Mesendoderm (in vitro differentiated cells): ENCODE results near the gene PCDH17.

Experiments used
- DNase-seq: peaks from one replicate; pipeline ENCODE4 v3.0.0; 2013
- H2AK5ac ChIP-seq: 2 replicates; pipeline ENCODE4 v1.6.1; 2013; ENCODE audit warnings: low read length, inconsistent platforms
- H2BK120ac ChIP-seq: 2 replicates; pipeline ENCODE4 v1.6.1; 2013; ENCODE audit warnings: low read depth, mild to moderate bottlenecking, low read length, moderate library complexity, mixed read lengths
- H2BK15ac ChIP-seq: replicated peaks from 2 replicates; pipeline ENCODE4 v1.6.1; 2013; ENCODE audit warnings: low read depth, mild to moderate bottlenecking, moderate library complexity
- H2BK5ac ChIP-seq: 2 replicates; pipeline ENCODE4 v1.6.1; 2013; ENCODE audit warnings: low read length, inconsistent platforms
- H3K18ac ChIP-seq: 2 replicates; pipeline ENCODE4 v1.6.1; 2013; ENCODE audit warnings: mild to moderate bottlenecking, low read length, mixed read lengths
- H3K23ac ChIP-seq: one replicate; pipeline ENCODE4 v1.6.1; 2013; ENCODE audit warnings: low read length
- H3K27ac ChIP-seq: 2 replicates; pipeline ENCODE4 v1.5.1; 2013; ENCODE audit warnings: low read depth, mild to moderate bottlenecking, inconsistent platforms, low read length, moderate library complexity
- H3K27me3 ChIP-seq: 2 replicates; pipeline ENCODE4 v1.6.1; 2013; ENCODE audit warnings: low read length, control low read depth, mild to moderate bottlenecking, inconsistent platforms; ENCODE audit not compliant: insufficient read depth, poor library complexity
- H3K36me3 ChIP-seq: 2 replicates; pipeline ENCODE4 v1.6.1; 2013; ENCODE audit warnings: low read length, inconsistent platforms; ENCODE audit not compliant: control insufficient read depth, insufficient read depth
- H3K4ac ChIP-seq: one replicate; pipeline ENCODE4 v1.6.1; 2013; ENCODE audit warnings: low read depth, mild to moderate bottlenecking, low read length, moderate library complexity
- H3K4me1 ChIP-seq: 2 replicates; pipeline ENCODE4 v1.6.1; 2013; ENCODE audit warnings: low read depth, low read length, inconsistent platforms; ENCODE audit not compliant: control insufficient read depth
- H3K4me2 ChIP-seq: 2 replicates; pipeline ENCODE4 v1.6.1; 2013; ENCODE audit warnings: low read length
- H3K4me3 ChIP-seq: 2 replicates; pipeline ENCODE4 v1.5.1; 2013; ENCODE audit warnings: mild to moderate bottlenecking, low read length
- H3K56ac ChIP-seq: one replicate; pipeline ENCODE4 v1.6.1; 2013; ENCODE audit warnings: low read length
- H3K79me1 ChIP-seq: 2 replicates; pipeline ENCODE4 v1.6.1; 2013; ENCODE audit warnings: low read length, inconsistent platforms
- H3K79me2 ChIP-seq: 2 replicates; pipeline ENCODE4 v1.6.1; 2013; ENCODE audit warnings: mild to moderate bottlenecking, low read length; ENCODE audit not compliant: control insufficient read depth, insufficient read depth
- H3K9ac ChIP-seq: 2 replicates; pipeline ENCODE4 v1.6.1; 2013; ENCODE audit warnings: low read length, inconsistent platforms
- H4K5ac ChIP-seq: one replicate; pipeline ENCODE4 v1.6.1; 2013; ENCODE audit warnings: low read length
- H4K8ac ChIP-seq: one replicate; pipeline ENCODE4 v1.6.1; 2013; ENCODE audit warnings: low read depth, mild to moderate bottlenecking, control low read depth, low read length, moderate library complexity
- WGBS: extraction: QIAGEN DNeasy Blood & Tissue Kit; methylation state at CpG from one replicate; pipeline ENCODE4 v1.1.7; 2013; ENCODE audit warnings: low lambda C conversion rate, missing lambda C conversion rate; ENCODE audit not compliant: insufficient coverage; ENCODE audit errors: extremely low coverage; 5-methylcytosine and 5-hydroxymethylcytosine counted together

The PCDH17 gene

GRCh38 chr13:57633950-57634838, 2.6 kb downstream of the PCDH17 start:
- no peak overlapping the region for H3K23ac ChIP-seq
- H3K27ac ChIP-seq, result no peak overlapping the region
- H3K56ac ChIP-seq, result peak overlapping the region; percentile 35
- no peak overlapping the region for H2AK5ac ChIP-seq
- peak overlapping the region; percentile 26 for H3K4me2 ChIP-seq
- no peak overlapping the region for H3K4ac ChIP-seq
- H2BK5ac ChIP-seq, result no peak overlapping the region
- WGBS, result no CpG with 5 or more reads among the region's 78 CpGs
- H3K9ac ChIP-seq, result no peak overlapping the region
- H3K27me3 ChIP-seq, result no peaks in the 10 kb centered on the region
- no peak overlapping the region for H4K8ac ChIP-seq
- no peaks in the 10 kb centered on the region for H3K79me2 ChIP-seq
- DNase-seq, result peak; percentile 59
- no peak overlapping the region for H2BK120ac ChIP-seq
- no peak overlapping the region for H3K4me3 ChIP-seq
- H3K18ac ChIP-seq, result no peak overlapping the region
- no peaks in the 10 kb centered on the region for H3K79me1 ChIP-seq
- H3K4me1 ChIP-seq, result peaks cover 2% of the 10 kb centered on the region
- no peak overlapping the region for H2BK15ac ChIP-seq
- no peak overlapping the region for H4K5ac ChIP-seq
- no peaks in the 10 kb centered on the region for H3K36me3 ChIP-seq

- peaks cover 2% of the 10 kb centered on the region for H3K4me1 ChIP-seq
- WGBS, result no CpG with 5 or more reads among the region's 15 CpGs
- peak overlapping the region; percentile 16 for H3K4me2 ChIP-seq
- H3K27ac ChIP-seq, result no peak overlapping the region
- H2AK5ac ChIP-seq, result no peak overlapping the region
- H2BK120ac ChIP-seq, result no peak overlapping the region
- H3K79me1 ChIP-seq, result no peaks in the 10 kb centered on the region
- H3K79me2 ChIP-seq, result no peaks in the 10 kb centered on the region
- no peak overlapping the region for H3K4ac ChIP-seq
- no peak overlapping the region for H3K23ac ChIP-seq
- H4K8ac ChIP-seq, result no peak overlapping the region
- no peak overlapping the region for H2BK5ac ChIP-seq
- no peak for DNase-seq
- no peak overlapping the region for H3K18ac ChIP-seq
- H3K9ac ChIP-seq, result no peak overlapping the region
- no peak overlapping the region for H2BK15ac ChIP-seq
- H3K56ac ChIP-seq, result no peak overlapping the region
- H4K5ac ChIP-seq, result no peak overlapping the region
- no peaks in the 10 kb centered on the region for H3K36me3 ChIP-seq
- H3K4me3 ChIP-seq, result no peak overlapping the region
- H3K27me3 ChIP-seq, result no peaks in the 10 kb centered on the region
Measured at GRCh38 chr13:57634839-57635165, 3.3 kb downstream of the PCDH17 start.

GRCh38 chr13:57635541-57636085, 4.1 kb downstream of the PCDH17 start:
- Histone ChIP-seq H3K9ac (no peak overlapping the region), H3K27ac (no peak overlapping the region), H4K8ac (no peak overlapping the region), H2BK120ac (no peak overlapping the region), H3K4me1 (peaks cover 2% of the 10 kb centered on the region), H4K5ac (no peak overlapping the region), H3K23ac (no peak overlapping the region), H3K4me3 (no peak overlapping the region), H3K27me3 (no peaks in the 10 kb centered on the region), H3K79me1 (no peaks in the 10 kb centered on the region), H2BK15ac (no peak overlapping the region), H3K56ac (no peak overlapping the region), H3K4me2 (no peak overlapping the region), H3K79me2 (no peaks in the 10 kb centered on the region), H2BK5ac (no peak overlapping the region), H3K4ac (no peak overlapping the region), H3K36me3 (no peaks in the 10 kb centered on the region), H3K18ac (no peak overlapping the region), H2AK5ac (no peak overlapping the region)
- WGBS, result no CpG with 5 or more reads among the region's 2 CpGs
- no peak for DNase-seq

GRCh38 chr13:57636816-57637215, 5.3 kb downstream of the PCDH17 start:
- no CpG with 5 or more reads among the region's 2 CpGs for WGBS
- no peak overlapping the region for H2BK120ac ChIP-seq
- no peaks in the 10 kb centered on the region for H3K79me2 ChIP-seq
- H3K18ac ChIP-seq, result no peak overlapping the region
- no peak overlapping the region for H2AK5ac ChIP-seq
- no peak overlapping the region for H3K27ac ChIP-seq
- H2BK5ac ChIP-seq, result no peak overlapping the region
- H4K5ac ChIP-seq, result no peak overlapping the region
- no peak overlapping the region for H4K8ac ChIP-seq
- no peak overlapping the region for H2BK15ac ChIP-seq
- no peaks in the 10 kb centered on the region for H3K27me3 ChIP-seq
- H3K36me3 ChIP-seq, result no peaks in the 10 kb centered on the region
- H3K9ac ChIP-seq, result no peak overlapping the region
- no peak overlapping the region for H3K4me2 ChIP-seq
- no peak overlapping the region for H3K23ac ChIP-seq
- no peak overlapping the region for H3K56ac ChIP-seq
- H3K4me3 ChIP-seq, result no peak overlapping the region
- no peaks in the 10 kb centered on the region for H3K79me1 ChIP-seq
- peaks cover 2% of the 10 kb centered on the region for H3K4me1 ChIP-seq
- DNase-seq, result no peak
- H3K4ac ChIP-seq, result no peak overlapping the region

- H3K27me3 ChIP-seq, result no peaks in the 10 kb centered on the region
- H3K4me2 ChIP-seq, result no peak overlapping the region
- no peak overlapping the region for H3K56ac ChIP-seq
- H3K79me1 ChIP-seq, result no peaks in the 10 kb centered on the region
- H3K23ac ChIP-seq, result no peak overlapping the region
- H2AK5ac ChIP-seq, result no peak overlapping the region
- no peak for DNase-seq
- H3K4ac ChIP-seq, result no peak overlapping the region
- no peaks in the 10 kb centered on the region for H3K79me2 ChIP-seq
- H3K27ac ChIP-seq, result no peak overlapping the region
- peaks cover 2% of the 10 kb centered on the region for H3K4me1 ChIP-seq
- H2BK5ac ChIP-seq, result no peak overlapping the region
- H3K9ac ChIP-seq, result no peak overlapping the region
- WGBS, result no CpG with 5 or more reads among the region's 1 CpG
- H3K36me3 ChIP-seq, result no peaks in the 10 kb centered on the region
- H3K4me3 ChIP-seq, result no peak overlapping the region
- no peak overlapping the region for H2BK120ac ChIP-seq
- H4K5ac ChIP-seq, result no peak overlapping the region
- no peak overlapping the region for H3K18ac ChIP-seq
- H2BK15ac ChIP-seq, result no peak overlapping the region
- H4K8ac ChIP-seq, result no peak overlapping the region
Measured at GRCh38 chr13:57637515-57637914, 6.0 kb downstream of the PCDH17 start.
